GM21737 (cell line): ENCODE data around the gene POMGNT2.
"Not testable (repeated sequence)": the region's sequence is repeated elsewhere in the genome, so short reads cannot be mapped to it uniquely, and the experiment has no call there.

Source experiments
- ATAC-seq: cut with Tn5 transposase; IDR thresholded peaks from one replicate; pipeline ENCODE4 v1.9.1; 2021; ENCODE audit warnings: mild to moderate bottlenecking, moderate library complexity; ENCODE audit not compliant: unreplicated experiment

Gene POMGNT2

DNA sequence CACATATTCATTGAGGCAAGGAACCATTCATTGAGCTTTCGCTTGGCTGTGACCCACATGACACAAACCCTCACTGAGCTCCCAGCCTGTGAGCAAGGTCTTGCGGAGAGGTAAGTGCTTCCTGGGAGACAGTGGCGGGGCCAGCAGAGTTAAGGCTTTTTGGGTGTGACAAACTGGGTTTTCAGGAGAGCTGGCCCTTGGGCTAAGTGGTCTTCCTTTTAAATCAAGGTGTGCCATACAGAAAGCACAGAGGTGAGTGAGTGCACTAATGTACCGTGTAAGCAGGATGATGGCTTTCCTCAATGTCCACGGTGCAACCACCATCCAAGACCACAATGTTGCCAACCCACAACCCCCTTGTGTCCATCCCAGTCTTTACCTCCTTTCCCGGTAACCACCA is 28.6 kb downstream of the POMGNT2 start:
- no peak for ATAC-seq

DNA sequence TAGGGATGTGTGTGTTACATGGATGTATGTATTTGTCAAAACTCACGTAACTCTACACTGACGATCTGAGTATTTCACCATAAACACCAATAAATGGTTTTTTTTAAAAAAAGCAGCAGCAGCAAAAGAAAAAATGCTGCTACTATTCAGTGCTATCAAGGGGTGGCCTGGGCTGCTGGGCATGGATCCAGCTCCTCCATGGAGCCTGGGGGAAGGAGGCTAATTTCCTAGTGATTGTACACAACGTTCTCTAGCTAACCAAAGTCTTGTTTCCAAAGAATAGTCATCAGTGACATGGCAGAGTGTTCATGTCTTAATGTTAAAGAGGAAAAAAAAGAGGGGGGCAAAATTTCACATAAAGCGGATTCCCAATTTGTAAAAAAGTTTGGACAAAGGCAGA is 29.0 kb downstream of the POMGNT2 start:
- ATAC-seq = no peak

DNA sequence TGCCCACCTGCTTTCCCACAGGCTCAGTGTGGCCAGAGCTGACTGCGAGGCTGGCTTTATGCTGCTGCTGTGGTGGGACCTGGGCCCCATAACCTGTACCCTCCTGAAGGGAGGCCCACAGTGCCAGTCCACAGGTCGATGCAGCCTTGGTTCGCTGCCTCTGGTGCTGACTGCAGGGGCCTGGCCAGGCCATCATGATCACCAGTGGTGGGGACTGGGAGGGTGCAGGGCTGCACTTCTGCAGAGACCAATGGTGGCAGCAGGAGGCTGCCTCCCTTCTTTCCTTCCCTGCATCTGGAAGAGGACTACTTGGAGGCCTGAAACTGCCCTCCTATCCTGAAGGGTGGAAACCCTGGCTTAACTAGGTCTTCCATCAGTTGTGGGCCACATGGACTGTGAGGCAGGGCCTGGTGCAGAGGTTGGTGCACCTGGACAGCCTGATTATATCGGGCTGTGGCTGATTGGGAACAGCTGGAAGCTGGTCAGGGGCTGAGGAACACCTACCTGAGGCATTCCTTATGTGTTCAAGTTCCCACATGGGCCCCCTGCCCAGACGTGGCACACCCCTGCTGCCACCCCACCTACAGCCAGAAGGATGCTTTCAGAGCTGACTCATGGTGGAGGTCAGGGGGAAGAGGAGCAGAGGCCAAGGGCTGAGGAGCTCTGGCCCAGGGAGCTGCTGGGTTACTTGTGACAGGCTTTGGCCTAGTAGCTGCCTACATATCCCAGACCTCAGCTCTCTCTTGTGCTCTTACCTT is 29.8 kb downstream of the POMGNT2 start:
- no peak for ATAC-seq

DNA sequence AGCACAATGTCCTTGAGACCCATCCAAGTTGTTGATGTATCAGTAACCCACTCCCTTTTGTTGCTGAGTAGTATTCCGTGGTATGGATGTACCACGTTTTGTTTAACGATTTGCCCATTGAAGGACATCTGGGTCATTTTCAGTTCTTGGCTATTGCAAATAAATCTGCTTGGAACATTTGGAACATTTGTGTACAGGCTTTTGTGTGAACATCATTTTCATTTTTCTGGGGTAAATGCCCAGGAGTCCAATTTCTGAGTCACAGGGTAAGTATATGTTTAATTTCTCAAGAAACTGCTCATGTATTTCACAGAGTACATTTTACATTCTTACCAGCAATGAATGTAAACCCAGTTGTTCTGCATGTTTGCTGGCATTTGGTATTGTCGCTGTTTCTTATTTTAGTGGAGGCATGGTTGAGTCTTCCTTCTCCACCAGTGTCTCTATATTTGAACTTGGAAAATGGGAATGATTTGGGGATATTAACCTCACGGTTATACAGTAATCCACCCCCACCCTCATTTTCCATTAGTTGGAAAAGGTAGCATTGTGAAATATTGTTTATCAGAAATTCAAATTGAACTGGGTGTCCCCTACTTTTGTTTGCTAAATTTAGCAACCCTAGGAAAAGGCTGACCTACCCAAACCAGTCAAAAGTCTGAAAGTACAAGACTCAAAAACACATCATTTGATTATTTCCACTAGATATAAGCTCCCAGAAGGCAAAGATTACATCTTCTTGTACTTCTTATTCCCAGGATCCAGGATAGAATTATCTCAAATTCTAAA is 30.8 kb downstream of the POMGNT2 start:
- no peak for ATAC-seq

DNA sequence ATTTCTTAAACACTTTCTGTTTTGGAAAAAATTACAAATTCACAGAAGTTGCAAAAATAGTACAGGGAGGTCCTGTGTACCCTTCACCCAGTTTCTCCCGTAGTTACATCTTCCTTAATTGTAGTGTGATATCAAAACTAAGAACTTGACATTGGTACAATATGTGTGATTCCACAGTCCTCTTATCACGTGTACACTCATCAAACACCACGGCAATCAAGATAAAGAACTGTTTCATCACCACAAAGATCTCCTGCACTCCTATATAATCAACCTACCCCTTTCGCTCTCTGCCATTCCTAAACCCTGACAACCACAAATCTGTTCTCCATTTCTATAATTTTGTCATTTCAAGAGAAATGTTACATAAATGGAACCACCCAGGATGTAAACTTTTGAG is 31.4 kb downstream of the POMGNT2 start:
- ATAC-seq = no peak

DNA sequence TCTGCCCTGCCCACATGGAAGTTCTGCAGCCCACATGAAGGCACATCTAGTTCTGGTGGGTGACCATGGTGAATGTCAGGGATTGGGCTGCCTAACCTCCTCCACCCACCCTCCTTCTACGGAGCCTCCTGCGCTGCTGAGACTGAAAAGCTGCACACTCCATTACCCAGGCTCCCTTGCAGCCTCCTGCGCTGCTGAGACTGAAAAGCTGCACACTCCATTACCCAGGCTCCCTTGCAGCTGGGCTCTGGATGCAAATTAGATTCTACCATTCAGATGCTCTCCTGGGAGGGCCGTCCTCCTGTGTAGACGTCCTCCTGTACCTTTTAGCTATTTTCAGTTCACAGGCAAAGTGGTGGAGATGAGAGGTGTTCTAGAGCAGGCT is 32.1 kb downstream of the POMGNT2 start:
- no peak for ATAC-seq

DNA sequence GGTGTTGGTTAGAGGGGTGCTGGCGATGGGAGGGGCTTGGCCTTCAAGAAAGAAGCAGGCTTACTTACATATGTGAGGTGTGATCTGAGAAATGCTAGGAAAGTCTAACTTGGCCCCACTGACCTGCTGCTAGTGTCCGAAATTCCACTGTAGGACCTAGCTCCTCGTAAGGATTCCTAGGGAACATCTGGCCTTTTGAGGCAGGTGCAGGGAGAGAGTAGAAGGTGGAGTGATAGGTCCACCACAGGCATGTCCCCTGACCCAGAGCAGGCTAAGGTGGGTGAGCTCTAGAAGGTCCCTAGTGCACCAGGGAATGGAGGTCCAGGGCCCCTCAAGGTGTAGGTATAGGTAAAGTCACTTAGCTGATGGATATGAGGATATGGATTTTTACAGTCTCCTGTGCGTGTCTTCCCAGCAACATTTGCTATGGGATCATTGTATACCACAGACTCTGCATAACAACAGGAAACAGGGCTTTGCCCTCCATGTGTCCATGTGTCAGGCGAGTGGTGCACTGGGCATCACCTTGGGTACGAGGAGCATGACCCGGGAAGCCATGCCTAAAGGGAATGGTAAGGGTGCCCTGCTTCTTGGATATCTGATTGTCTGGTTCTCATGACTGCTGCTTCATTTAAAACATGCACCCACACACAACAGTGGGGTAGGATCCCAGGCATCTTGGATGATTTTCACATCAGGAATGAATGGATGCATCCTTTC is 32.6 kb downstream of the POMGNT2 start:
- ATAC-seq = no peak

DNA sequence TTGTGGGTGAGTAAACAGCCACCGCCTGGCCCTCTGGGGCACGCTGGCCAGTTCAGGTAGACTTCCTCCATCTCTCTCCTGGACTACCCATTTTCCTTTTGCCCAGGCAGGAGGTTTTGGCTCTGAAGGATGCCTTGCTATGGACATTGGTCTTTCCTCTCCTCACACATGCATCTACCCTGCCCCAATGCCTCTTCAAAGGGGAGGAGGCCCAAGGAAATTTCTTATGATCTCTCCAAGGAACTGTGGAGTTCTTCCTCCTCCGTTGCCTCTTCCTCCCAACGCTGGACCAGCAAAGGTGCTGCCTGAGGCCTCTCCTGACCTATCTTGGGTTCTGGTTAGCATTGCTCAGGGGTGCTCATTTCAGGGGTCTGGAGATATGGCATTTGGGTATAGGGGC is 33.5 kb downstream of the POMGNT2 start:
- ATAC-seq = no peak

DNA sequence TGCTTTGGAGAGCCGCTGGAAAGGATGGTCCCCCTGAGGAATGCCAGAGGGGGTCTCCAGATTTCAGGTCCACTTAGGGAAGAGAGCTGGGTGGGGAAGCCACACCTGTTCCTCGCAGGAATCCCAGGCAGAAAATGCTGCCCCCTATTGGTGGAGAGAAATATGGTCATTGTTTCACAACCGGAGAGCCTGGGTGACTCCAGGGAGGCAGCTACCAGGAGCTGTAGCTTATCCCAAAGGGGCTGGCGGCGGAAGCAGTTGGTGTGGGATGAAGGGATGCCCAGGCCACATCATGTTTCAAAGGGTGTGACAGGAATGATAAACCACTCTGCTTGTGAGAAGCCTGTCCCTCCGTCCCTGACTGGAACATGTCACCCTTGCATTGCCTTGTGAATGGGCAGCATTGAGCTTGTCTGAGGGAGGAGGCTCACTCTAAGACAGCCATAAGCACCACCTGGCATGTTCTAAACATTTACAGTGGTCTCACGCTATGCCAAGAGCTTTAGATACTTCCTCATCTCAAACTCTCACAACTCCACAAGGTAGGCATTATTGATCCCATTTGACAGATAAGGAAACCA is 34.5 kb downstream of the POMGNT2 start:
- no peak for ATAC-seq

DNA sequence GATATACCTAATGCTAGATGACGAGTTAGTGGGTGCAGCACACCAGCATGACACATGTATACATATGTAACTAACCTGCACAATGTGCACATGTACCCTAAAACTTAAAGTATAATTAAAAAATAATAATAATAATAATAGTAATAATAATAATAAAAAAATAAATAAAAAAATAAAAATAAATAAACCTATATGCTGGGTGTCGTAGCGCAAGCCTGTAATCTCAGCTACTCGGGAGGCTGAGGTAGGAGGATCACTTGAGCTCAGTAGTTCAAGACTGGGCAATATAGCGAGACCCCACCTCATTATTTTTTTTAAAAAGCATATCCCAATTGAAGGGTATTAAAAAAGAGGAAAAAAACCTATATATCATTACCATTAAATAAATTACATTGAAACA is 35.2 kb downstream of the POMGNT2 start:
- not testable (repeated sequence) for ATAC-seq

DNA sequence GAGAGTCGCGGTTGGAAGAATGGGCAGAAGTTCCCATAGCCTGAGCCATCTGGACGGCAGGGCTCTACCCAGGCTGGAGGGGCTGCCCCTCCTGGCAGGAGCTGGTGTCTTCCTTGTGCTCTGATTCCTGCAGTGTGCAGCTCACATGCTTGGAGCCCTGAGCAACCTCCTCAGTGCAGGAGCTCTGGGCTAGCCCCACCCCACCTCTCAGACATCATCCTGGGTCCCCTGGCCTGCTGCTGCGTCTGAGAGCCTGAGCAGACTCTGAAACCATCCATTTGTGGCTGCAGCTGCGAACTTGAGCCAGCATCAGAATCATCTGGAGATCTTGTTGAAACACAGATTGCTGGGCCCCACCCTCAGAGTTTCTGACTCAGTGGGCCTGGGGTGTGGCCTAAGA is 42.8 kb downstream of the POMGNT2 start:
- ATAC-seq = no peak

DNA sequence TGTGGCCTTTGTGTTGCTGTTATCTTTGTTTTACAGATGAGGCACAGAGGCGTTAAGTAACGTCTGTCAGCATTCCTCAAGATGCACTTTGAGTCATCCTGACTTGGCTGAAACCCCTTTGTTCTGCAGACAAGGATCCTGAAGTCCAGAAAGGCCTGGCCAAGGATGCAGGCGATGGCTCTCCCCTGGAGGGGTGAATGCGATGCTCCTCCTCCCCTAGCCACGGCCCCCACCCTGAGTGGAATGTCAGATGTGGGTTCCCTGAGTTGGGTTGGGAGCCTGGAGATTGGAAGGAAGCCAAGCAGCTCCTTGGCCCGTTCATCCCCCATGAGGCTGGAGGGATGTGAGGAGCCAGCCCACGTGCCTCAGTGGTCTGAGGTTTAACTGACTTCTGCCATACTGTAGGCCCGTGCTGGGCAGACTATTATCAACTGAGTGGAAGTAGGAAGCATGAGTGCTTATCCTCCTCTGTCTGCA is 43.3 kb downstream of the POMGNT2 start:
- no peak for ATAC-seq

DNA sequence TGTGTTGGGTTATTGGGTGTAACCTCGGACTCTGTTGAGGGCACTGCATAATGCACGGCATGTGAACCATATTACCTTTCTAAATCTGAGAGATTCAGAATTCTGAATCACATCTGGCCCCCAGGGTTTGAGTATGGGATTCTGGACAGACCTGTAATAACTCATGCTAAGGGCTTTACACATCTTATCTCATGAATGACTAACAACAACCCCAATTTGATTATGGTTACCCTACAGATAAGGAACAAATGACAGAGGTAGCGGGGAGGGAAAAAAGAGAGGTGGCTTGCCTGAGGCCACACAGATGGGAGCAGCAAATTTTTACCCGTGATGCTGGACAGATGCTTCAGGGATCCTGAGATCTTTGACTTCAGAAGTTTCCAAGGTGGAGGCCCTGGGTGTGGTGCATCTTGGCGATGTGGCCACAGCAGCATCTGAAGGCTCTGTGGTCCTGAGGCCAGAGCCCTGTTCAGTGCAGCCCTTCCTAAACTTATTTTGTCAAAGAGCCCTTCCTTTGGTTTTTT is 43.8 kb downstream of the POMGNT2 start:
- ATAC-seq = no peak

DNA sequence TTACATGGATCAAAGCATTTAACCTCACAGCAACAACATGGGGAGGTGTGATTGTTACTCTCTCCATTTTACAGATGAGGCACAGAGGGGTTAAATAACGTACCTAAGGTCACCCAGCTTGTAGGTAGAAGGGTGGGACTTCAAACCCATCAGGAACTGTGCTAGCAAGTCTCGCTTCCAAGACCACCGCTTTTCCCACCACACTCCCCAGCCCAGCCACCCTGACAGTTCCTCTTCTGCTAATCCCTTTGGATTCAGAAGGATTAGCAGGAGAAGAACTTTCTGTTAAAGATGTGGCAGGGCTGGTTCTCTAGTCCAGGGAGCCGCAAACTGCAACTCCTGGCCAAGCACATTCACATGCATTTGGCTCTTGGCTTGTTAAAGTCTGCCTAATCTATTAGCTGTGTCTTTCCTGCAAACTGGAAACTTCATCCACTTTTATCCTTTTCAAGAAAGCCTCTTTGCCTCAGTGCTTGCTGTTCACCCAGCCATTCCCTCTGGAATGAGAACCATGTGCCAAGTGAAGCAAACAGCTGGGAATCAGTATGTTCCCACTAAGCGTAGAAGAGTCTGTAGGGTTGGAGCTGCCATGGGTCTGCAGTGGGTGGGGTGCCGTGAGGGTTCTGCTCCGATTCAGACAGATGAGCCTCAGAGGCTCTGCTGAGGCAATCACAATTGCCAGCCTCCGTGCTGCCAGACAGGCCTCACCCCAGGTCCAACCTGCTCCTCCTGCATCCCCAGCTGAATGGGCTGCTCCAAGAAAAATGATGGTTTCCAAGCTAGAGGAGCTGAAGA is 44.6 kb downstream of the POMGNT2 start:
- ATAC-seq = no peak

DNA sequence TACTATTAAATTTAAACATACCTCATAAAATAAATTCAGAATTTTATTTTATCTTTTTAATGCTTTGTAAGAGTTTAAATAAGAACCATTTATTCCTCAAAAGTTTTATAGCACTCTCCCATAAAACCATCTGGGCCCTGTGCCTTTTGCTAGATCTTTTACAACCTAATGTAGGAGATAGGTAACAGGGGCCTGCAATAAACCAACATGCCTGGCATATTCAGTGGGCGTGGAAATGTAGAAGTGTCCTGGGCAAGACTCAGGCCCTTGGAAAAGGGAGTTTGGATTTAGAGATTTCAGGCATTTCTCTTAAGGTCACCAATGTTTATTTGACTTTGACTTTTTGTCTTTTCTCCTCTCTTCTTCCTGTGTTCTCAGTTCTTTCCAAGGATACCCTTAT is 46.4 kb downstream of the POMGNT2 start:
- no peak for ATAC-seq

DNA sequence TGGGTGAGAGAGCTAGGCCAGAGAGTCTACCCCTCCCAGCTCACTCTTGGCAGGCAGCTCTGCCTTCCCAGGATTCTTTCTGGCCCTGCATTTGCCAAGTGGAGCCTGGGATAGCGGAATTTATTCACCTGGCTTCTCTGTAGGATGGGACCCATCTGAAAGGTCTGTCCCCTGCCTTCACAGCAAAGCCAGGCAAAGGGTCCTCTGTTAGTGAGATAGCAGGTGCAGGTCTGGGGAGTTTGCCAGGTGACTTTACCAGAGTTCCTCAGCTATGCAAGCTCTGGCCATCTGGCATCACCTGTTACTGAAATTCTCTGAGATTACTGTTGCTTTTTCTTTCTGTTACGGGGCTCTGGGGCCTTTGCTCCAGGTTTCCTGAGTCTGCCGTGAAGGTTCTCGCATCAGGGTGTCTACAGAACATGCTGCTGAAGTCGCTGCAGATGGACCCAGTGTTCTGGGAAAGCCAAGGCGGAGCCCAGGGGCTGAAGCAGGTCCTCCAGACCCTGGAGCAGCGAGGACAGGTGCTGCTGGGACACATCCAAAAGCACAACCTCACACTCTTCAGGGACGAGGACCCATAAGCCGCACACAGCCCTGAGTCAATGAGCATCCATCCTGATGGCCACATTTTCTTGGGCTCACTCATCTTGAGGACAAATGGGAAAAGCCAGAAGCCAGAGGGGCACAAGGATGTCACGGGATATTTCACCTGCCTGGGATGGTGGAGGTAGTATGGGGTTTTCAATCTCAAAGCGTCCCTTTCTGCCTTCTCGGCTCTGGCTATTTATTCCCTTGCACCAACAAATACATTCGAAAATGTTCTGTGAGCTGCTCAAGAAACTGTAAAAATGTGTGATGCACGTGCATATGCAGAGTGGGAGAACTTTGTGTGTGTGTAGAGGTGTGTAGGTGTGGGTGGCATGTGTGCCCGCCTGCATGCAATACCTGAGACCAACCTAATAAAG is 49.8 kb downstream of the POMGNT2 start:
- ATAC-seq = no peak

DNA sequence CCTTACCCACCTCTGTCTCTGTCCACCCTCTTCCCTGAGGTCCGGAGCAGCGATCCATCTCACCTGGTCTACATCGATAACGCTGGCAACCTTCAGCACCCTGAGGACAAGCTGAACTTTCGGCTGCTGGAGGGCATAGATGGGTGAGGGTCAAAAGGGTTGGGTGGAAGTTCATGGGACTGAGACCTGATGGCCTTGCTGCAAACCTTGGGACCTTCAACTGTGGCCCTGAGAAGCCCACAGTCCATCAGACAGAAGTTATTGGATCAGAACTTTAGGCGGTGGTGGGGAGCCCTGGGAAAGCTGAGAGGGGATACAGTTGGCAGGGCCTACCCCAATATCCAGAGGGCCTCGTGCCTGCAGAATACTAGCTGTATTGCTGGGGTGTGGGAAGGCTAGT is 50.5 kb downstream of the POMGNT2 start:
- ATAC-seq = no peak

DNA sequence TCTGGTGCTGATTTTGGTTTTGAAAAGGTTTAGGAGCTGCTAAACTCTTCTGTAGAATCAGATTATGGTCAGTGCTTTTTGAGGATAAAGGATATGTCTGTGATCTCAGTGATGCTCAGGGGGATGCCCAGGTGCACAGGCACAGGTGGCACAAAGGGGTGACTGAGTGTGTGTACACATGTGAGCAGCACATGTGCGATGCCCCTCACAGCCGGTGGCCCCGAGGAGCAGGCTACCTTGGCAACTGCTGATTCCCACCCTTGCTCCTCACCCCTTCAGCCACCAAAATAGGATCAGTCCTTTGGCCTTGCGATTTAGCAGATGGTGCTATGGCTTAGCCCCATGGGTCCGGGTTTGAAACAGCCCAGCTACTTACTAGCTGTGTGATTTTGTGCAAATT is 51.1 kb downstream of the POMGNT2 start:
- no peak for ATAC-seq

DNA sequence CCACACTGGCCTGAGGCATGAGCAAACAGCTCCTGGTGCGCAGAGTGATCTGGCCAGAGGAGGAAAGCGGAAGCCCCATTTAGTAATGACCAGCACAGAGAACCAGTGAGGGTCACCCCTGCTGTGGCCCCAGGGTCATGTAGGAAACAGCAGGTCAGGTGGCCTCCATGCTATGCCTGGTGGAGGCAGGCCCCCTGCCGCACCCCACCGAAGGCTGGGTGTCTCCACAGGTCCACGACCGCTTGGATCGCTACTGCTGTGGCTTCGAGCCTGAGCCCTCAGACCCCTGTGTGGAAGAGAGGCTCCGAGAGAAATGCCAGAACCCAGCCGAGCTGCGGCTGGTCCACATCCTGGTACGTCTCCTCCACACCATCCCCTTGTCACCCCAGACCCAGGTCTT is 52.6 kb downstream of the POMGNT2 start:
- ATAC-seq = no peak
